K562 (cell line): Measurements from ENCODE around the gene QSOX2. TPM values are rescaled to one million over a fixed set of nuclear protein-coding genes. Genes with fewer than 3 reads are reported as not detected.

Source experiments
- ATAC-seq: fragments of 200-7000 bp; cut with Tn5 transposase; 3 replicates; pipeline ENCODE4 v1.9.1; 2020; ENCODE audit warnings: moderate library complexity
- BruUV-seq: library from RNA; stranded (reverse); fragments of 400-500 nt; replicated peaks from 2 replicates; lab custom pipeline; 2021; lab: Mats Ljungman, UMichigan
- CTCF ChIA-PET: fragments of 300-600 bp; formaldehyde crosslinking; extraction: SDS; loops from one replicate; lab custom pipeline; 2021; ENCODE audit warnings: low intra/inter-chr PET ratio; lab: Yijun Ruan, JAX
- POLR2A ChIA-PET: fragments of 300-600, 350-650 bp; sonication (Branson Sonifier 250); formaldehyde crosslinking; extraction: SDS; loops from one replicate; lab custom pipeline; 2021; ENCODE audit warnings: antibody characterized with exemption, inconsistent platforms; lab: Yijun Ruan, JAX
- DNase-seq, 4 experiments: peaks; one replicate each; pipeline versions ENCODE4 v3.0.0 to v3.0.0-alpha.2; 2011 to 2018; ENCODE audit warnings: low spot score in 3 of 4, mixed read lengths in 3 of 4; ENCODE audit errors: extremely low read depth in 1 of 4
- FAIRE-seq: peaks from 2 replicates; lab custom pipeline; 2011; peaks lifted over from hg19 to GRCh38; lab: Jason Lieb, UNC
- H2AFZ ChIP-seq: 2 replicates; pipeline ENCODE4 v1.6.0; 2011; ENCODE audit warnings: low read depth, low read length, control low read depth, inconsistent platforms
- H3K27ac ChIP-seq: fragments of 200-600 bp; 3 replicates; pipeline ENCODE4 v1.8.0; 2011; ENCODE audit warnings: low read depth, mild to moderate bottlenecking, control low read depth, inconsistent platforms, low read length, moderate library complexity, mixed read lengths; ENCODE audit errors: extremely low read depth
- H3K27me3 ChIP-seq, 2 experiments: fragments of 300-600 bp in 1 of 2; 2 replicates in 1 of 2; 3 replicates in 1 of 2; pipeline versions ENCODE4 v1.6.0 to v1.8.0; 2011; ENCODE audit warnings: inconsistent platforms in 2 of 2, low read length in 2 of 2, mild to moderate bottlenecking in 1 of 2, mixed read lengths in 1 of 2, moderate library complexity in 1 of 2; ENCODE audit not compliant: control insufficient read depth in 2 of 2, insufficient read depth in 2 of 2
- H3K36me3 ChIP-seq: fragments of 300-600 bp; 3 replicates; pipeline ENCODE4 v1.8.0; 2011; ENCODE audit warnings: mild to moderate bottlenecking, low read length, inconsistent platforms; ENCODE audit not compliant: control insufficient read depth, insufficient read depth
- H3K4me1 ChIP-seq, 2 experiments: fragments of 200-600 bp in 1 of 2; replicated peaks in 1 of 2; 2 replicates in 1 of 2; 3 replicates in 1 of 2; pipeline versions ENCODE4 v1.5.1 to v1.8.0; 2011; ENCODE audit warnings: inconsistent platforms in 2 of 2, low read length in 2 of 2, mild to moderate bottlenecking in 1 of 2, mixed read lengths in 1 of 2, moderate library complexity in 1 of 2; ENCODE audit not compliant: control insufficient read depth in 2 of 2, insufficient read depth in 2 of 2
- H3K4me2 ChIP-seq: 2 replicates; pipeline ENCODE4 v1.6.1; 2011; ENCODE audit warnings: low read length, control low read depth, inconsistent platforms, mixed read lengths; ENCODE audit not compliant: insufficient read depth
- H3K4me3 ChIP-seq: fragments of 200-600 bp; sonication (generic), shearing (Covaris generic); 2 replicates; pipeline ENCODE4 v1.5.1; 2016; ENCODE audit warnings: control low read depth, inconsistent platforms
- H3K79me2 ChIP-seq: fragments of 200-600 bp; 3 replicates; pipeline ENCODE4 v1.8.0; 2011; ENCODE audit warnings: low read length, inconsistent platforms; ENCODE audit not compliant: control insufficient read depth, insufficient read depth
- H3K9ac ChIP-seq, 2 experiments: 2 replicates each; pipeline versions ENCODE4 v1.6.0 to v1.6.1; 2011; ENCODE audit warnings: low read depth in 2 of 2, low read length in 2 of 2, control low read depth in 1 of 2, inconsistent platforms in 1 of 2, mild to moderate bottlenecking in 1 of 2, mixed read lengths in 1 of 2; ENCODE audit not compliant: insufficient read depth in 1 of 2
- H3K9me1 ChIP-seq: one replicate; pipeline ENCODE4 v1.6.0; 2011; ENCODE audit warnings: inconsistent platforms, mild to moderate bottlenecking, low read length, moderate library complexity; ENCODE audit not compliant: control insufficient read depth, insufficient read depth
- H3K9me3 ChIP-seq: replicated peaks from 2 replicates; pipeline ENCODE4 v1.5.1; 2011; ENCODE audit warnings: low read depth, low read length, inconsistent platforms; ENCODE audit not compliant: control insufficient read depth, insufficient read depth
- H4K20me1 ChIP-seq: replicated peaks from 2 replicates; pipeline ENCODE4 v1.6.1; 2011; ENCODE audit warnings: low read length, inconsistent platforms, mixed read lengths; ENCODE audit not compliant: control insufficient read depth, insufficient read depth
- ARHGAP35 ChIP-seq: fragments of 450-650 bp; IDR thresholded peaks from 2 replicates; pipeline ENCODE4 v1.6.1; 2018; ENCODE audit not compliant: partially characterized antibody
- NONO ChIP-seq, 2 experiments: fragments of 200-400 bp in 1 of 2; fragments of 450-650 bp in 1 of 2; formaldehyde crosslinking in 1 of 2; IDR thresholded peaks; 2 replicates each; pipeline ENCODE4 v1.6.1; 2017; ENCODE audit warnings: low read depth in 2 of 2, mild to moderate bottlenecking in 2 of 2, moderate library complexity in 2 of 2, low read length in 1 of 2
- SMARCC2 ChIP-seq: fragments of 450-650 bp; IDR thresholded peaks from 2 replicates; pipeline ENCODE4 v1.6.1; 2017; ENCODE audit warnings: antibody characterized with exemption, moderate library complexity, mild to moderate bottlenecking, low read depth
- WGBS: fragments of 100-300 bp; shearing (Covaris generic); methylation state at CpG from one replicate; pipeline ENCODE4 v1.1.6; 2016; ENCODE audit warnings: low coverage, mixed read lengths; ENCODE audit not compliant: insufficient coverage; ENCODE audit errors: missing lambda C conversion rate; 5-methylcytosine and 5-hydroxymethylcytosine counted together
- in situ Hi-C: fragments of 300-500 bp; cut with MboI; formaldehyde crosslinking; loops from 4 replicates; pipeline ENCODE4 v1.15.0; 2018; ENCODE audit warnings: inconsistent platforms, mixed read lengths
- intact Hi-C: fragments of 100-400 bp; cut with micrococcal nuclease; formaldehyde crosslinking; loops from 2 replicates; pipeline ENCODE4 v1.14.2; 2022
- polyA plus RNA-seq, 8 experiments: library from polyadenylated mRNA; depleted of rRNA in 4 of 8; stranded (reverse) in 5 of 8; unstranded in 3 of 8; fragments of >200 nt; fragmentation: Nextera tagmentation in 2 of 8; fragmentation: Illumina TruSeq in 1 of 8; extraction: Ambion mirVana in 2 of 8; extraction: Trizol in 1 of 8; gene quantifications; 2 replicates each; pipeline versions ENCODE4 v1.2.1 to v1.2.3, GENCODE V29; 2011 to 2014; ENCODE audit warnings: inconsistent platforms in 1 of 8, missing spikeins in 1 of 8
- total RNA-seq, 7 experiments: library from RNA; depleted of rRNA in 6 of 7; stranded (reverse); fragments of >200 nt in 6 of 7; fragmentation: Illumina TruSeq in 2 of 7; extraction: Trizol in 2 of 7; gene quantifications; 2 replicates each; pipeline versions ENCODE4 v1.2.1 to v1.2.3, GENCODE V29; 2011 to 2021; ENCODE audit warnings: low replicate concordance in 1 of 7
- TF ChIP-seq, protein P1 (sequence below): fragments of 200-800 bp; sonication (Bioruptor generic); IDR thresholded peaks from 2 replicates; pipeline ENCODE4 v1.6.1; 2017; ENCODE audit warnings: missing genetic modification characterization, missing compliant biosample characterization
- TF ChIP-seq, protein P2 (sequence below): sonication (generic); formaldehyde crosslinking; IDR thresholded peaks from 2 replicates; pipeline ENCODE4 v1.8.0; 2022; ENCODE audit warnings: mild to moderate bottlenecking, missing genetic modification reagents
- TF ChIP-seq, protein P3 (sequence below): sonication (generic); formaldehyde crosslinking; IDR thresholded peaks from 2 replicates; pipeline ENCODE4 v1.8.1; 2023; ENCODE audit warnings: mild to moderate bottlenecking, missing genetic modification reagents
- TF ChIP-seq, protein P4 (sequence below): fragments of 450-650 bp; IDR thresholded peaks from 2 replicates; pipeline ENCODE4 v1.6.1; 2016; ENCODE audit warnings: mild to moderate bottlenecking
- TF ChIP-seq, protein P5 (sequence below): sonication (generic); formaldehyde crosslinking; IDR thresholded peaks from 2 replicates; pipeline ENCODE4 v1.8.1; 2022; ENCODE audit warnings: missing genetic modification reagents

The QSOX2 gene
- total and polyA plus RNA-seq, 9 of the 15 experiments (the other 6 are each of a cell fraction or from before 2014, with no cell fraction given) = 0.51 to 23.7 (median 12.7) TPM

DNA sequence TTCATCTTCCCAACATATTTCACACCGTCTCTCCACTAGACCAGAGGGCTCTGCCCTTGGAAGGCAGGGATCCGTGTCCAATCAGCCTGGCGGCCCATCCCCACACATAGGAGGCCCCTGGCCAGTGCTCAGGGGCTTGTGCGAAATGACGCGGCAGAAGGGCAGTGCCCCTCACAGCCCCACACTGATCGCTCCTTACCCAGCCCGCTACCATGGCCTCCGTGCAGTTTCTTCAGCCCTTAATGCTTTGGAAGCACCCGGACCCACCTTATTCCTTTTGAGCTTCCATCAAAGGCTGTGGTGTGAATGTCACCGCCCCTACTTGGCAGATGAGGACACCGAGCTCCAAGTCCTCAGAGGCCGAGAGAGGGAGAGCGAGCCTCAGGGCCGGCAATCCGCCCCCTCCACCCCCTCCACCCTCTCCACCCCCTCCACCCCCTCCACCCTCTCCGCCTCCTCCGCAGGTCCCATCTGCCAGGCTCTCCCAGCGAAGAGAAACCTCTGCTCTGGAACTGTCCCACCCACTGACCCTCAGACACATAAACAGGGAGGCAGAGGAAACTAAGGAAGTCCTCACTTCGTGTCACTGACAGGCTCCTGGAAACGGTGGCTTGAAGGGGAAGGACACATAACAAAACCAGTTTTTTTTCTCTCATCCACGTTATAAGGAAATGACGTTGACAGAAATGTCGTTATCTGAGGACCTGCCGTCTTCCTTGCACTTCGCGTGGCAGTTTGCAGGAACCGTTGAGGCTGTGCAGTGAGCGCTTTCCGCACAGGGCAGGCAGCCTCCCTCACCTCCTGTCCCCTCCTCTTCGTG, 13.9 kb downstream of the QSOX2 start (continued):
- TF ChIP-seq, protein P1, sequence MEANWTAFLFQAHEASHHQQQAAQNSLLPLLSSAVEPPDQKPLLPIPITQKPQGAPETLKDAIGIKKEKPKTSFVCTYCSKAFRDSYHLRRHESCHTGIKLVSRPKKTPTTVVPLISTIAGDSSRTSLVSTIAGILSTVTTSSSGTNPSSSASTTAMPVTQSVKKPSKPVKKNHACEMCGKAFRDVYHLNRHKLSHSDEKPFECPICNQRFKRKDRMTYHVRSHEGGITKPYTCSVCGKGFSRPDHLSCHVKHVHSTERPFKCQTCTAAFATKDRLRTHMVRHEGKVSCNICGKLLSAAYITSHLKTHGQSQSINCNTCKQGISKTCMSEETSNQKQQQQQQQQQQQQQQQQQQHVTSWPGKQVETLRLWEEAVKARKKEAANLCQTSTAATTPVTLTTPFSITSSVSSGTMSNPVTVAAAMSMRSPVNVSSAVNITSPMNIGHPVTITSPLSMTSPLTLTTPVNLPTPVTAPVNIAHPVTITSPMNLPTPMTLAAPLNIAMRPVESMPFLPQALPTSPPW (CRISPR knock-in tag) = peak; percentile 91
- peak; percentile 33; the same call in 1 of the 2 replicates for TF ChIP-seq SMARCC2
- TF ChIP-seq, protein P2, sequence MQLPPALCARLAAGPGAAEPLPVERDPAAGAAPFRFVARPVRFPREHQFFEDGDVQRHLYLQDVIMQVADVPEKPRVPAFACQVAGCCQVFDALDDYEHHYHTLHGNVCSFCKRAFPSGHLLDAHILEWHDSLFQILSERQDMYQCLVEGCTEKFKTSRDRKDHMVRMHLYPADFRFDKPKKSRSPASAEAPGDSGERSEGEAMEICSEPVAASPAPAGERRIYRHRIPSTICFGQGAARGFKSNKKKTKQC = no peak
- TF ChIP-seq, all 486 proteins: peak for 41

DNA sequence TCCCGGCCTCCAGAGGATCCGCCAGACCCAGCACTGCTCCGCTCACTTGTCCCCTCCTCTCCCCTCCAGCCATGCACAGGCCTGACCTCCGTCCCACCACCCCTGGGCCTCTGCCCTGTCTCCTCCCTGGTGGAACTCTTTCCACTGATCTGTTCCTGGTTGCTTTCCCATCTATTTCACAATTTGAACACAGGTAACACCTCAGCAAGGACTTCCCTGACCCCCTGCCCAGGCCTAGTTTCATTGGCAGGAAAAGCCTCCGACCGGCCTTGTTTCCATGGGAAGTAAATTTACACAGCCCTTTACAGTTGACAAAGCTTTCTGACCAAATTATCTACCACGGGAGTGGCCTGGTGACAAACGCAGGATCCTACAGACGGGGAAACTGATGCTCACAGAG, 14.8 kb downstream of the QSOX2 start:
- Histone ChIP-seq H3K4me2 (no peak overlapping the region), H4K20me1 (peaks cover 23% of the 10 kb centered on the region), H3K4me3 (no peak overlapping the region), H3K36me3 (peaks cover 57% of the 10 kb centered on the region), H3K9me3 (no peaks in the 10 kb centered on the region), H3K79me2 (peaks cover 64% of the 10 kb centered on the region), H3K27ac (no peak overlapping the region), H3K27me3 (no peaks in the 10 kb centered on the region), H3K9ac (peak overlapping the region in 1 of 2 experiments; percentile 64; a peak in 1 of 4 replicates), H2AFZ (no peak overlapping the region), H3K9me1 (peaks cover 8% of the 10 kb centered on the region), H3K4me1 (peaks cover 27 to 63% of the 10 kb centered on the region in 2 experiments)
- no peak for FAIRE-seq
- ATAC-seq = peak; percentile 4; the same call in 1 of the 3 replicates
- ChIA-PET POLR2A (interaction anchor here (0.6 to 1.0 kb wide), 3 partner anchors 9 to 17 kb away, joined by 3 to 7 read pairs (median 4); no protein-coding TSS in a partner anchor), CTCF (no interaction called here)
- WGBS = 80% methylated on average over 9 of the region's 9 CpGs
- in situ Hi-C loops = no loop called here
- no peak for DNase-seq
- intact Hi-C loops = no loop called here
- no TSS peak for BruUV-seq
- TF ChIP-seq ARHGAP35 = no peak
- TF ChIP-seq, protein P3, sequence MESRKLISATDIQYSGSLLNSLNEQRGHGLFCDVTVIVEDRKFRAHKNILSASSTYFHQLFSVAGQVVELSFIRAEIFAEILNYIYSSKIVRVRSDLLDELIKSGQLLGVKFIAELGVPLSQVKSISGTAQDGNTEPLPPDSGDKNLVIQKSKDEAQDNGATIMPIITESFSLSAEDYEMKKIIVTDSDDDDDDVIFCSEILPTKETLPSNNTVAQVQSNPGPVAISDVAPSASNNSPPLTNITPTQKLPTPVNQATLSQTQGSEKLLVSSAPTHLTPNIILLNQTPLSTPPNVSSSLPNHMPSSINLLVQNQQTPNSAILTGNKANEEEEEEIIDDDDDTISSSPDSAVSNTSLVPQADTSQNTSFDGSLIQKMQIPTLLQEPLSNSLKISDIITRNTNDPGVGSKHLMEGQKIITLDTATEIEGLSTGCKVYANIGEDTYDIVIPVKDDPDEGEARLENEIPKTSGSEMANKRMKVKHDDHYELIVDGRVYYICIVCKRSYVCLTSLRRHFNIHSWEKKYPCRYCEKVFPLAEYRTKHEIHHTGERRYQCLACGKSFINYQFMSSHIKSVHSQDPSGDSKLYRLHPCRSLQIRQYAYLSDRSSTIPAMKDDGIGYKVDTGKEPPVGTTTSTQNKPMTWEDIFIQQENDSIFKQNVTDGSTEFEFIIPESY (CRISPR knock-in tag) = no peak
- TF ChIP-seq NONO (IDR thresholded peaks at IDR 0.05; ENCODE audit: low read depth in 2 of 2, low read length in 1 of 2) = no peak
- TF ChIP-seq, protein P4, sequence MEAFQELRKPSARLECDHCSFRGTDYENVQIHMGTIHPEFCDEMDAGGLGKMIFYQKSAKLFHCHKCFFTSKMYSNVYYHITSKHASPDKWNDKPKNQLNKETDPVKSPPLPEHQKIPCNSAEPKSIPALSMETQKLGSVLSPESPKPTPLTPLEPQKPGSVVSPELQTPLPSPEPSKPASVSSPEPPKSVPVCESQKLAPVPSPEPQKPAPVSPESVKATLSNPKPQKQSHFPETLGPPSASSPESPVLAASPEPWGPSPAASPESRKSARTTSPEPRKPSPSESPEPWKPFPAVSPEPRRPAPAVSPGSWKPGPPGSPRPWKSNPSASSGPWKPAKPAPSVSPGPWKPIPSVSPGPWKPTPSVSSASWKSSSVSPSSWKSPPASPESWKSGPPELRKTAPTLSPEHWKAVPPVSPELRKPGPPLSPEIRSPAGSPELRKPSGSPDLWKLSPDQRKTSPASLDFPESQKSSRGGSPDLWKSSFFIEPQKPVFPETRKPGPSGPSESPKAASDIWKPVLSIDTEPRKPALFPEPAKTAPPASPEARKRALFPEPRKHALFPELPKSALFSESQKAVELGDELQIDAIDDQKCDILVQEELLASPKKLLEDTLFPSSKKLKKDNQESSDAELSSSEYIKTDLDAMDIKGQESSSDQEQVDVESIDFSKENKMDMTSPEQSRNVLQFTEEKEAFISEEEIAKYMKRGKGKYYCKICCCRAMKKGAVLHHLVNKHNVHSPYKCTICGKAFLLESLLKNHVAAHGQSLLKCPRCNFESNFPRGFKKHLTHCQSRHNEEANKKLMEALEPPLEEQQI = no peak
- TF ChIP-seq, protein P5, sequence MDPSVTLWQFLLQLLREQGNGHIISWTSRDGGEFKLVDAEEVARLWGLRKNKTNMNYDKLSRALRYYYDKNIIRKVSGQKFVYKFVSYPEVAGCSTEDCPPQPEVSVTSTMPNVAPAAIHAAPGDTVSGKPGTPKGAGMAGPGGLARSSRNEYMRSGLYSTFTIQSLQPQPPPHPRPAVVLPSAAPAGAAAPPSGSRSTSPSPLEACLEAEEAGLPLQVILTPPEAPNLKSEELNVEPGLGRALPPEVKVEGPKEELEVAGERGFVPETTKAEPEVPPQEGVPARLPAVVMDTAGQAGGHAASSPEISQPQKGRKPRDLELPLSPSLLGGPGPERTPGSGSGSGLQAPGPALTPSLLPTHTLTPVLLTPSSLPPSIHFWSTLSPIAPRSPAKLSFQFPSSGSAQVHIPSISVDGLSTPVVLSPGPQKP (CRISPR knock-in tag) = no peak
